Lung (tissue), 12 donors: ENCODE results near the gene PFDN2. TPM values are rescaled to one million over a fixed set of nuclear protein-coding genes. Genes with fewer than 3 reads are reported as not detected.

Source experiments
- ATAC-seq: fragments of 200-7000 bp; cut with Tn5 transposase; one replicate; pipeline ENCODE4 v1.9.1; 2020; ENCODE audit warnings: moderate number of reproducible peaks; ENCODE audit not compliant: insufficient read depth, low FRiP score
- DNase-seq, 3 donors: peaks; one replicate each; pipeline ENCODE4 v3.0.0-alpha.2; 2013 to 2017
- H3K27ac ChIP-seq, 2 donors: one replicate each; pipeline ENCODE4 v1.5.1; 2013; ENCODE audit warnings: mild to moderate bottlenecking in 2 of 2, moderate library complexity in 2 of 2, control low read depth in 1 of 2, inconsistent platforms in 1 of 2, low read depth in 1 of 2, low read length in 1 of 2
- H3K27me3 ChIP-seq, 3 donors: one replicate each; pipeline ENCODE4 v1.5.1; 2013; ENCODE audit warnings: low read length in 2 of 3; ENCODE audit not compliant: control insufficient read depth in 3 of 3, insufficient read depth in 3 of 3
- H3K36me3 ChIP-seq, 4 donors: one replicate each; pipeline ENCODE4 v1.5.1; 2013; ENCODE audit warnings: low read length in 4 of 4, mild to moderate bottlenecking in 1 of 4, moderate library complexity in 1 of 4; ENCODE audit not compliant: control insufficient read depth in 4 of 4, insufficient read depth in 4 of 4
- H3K4me1 ChIP-seq, 5 donors: one replicate each; pipeline ENCODE4 v1.5.1; 2013; ENCODE audit warnings: low read length in 5 of 5, mild to moderate bottlenecking in 2 of 5, moderate library complexity in 1 of 5; ENCODE audit not compliant: control insufficient read depth in 5 of 5, insufficient read depth in 5 of 5
- H3K4me3 ChIP-seq: one replicate; pipeline ENCODE4 v1.5.1; 2013; ENCODE audit warnings: mild to moderate bottlenecking, control low read depth, moderate library complexity
- H3K9ac ChIP-seq, 2 donors: one replicate each; pipeline ENCODE4 v1.5.1; 2013; ENCODE audit warnings: low read length in 2 of 2, control low read depth in 1 of 2; ENCODE audit not compliant: insufficient read depth in 1 of 2
- H3K9me3 ChIP-seq, 4 donors: one replicate each; pipeline ENCODE4 v1.5.1; 2013; ENCODE audit warnings: low read length in 3 of 4, mild to moderate bottlenecking in 1 of 4, moderate library complexity in 1 of 4; ENCODE audit not compliant: control insufficient read depth in 4 of 4, insufficient read depth in 3 of 4
- CTCF ChIP-seq: IDR thresholded peaks from 2 replicates; pipeline ENCODE4 v1.5.1; 2012; ENCODE audit warnings: mild to moderate bottlenecking; ENCODE audit errors: control extremely low read depth, extremely low read depth
- WGBS, 2 donors: extraction: QIAGEN DNeasy Blood & Tissue Kit; methylation state at CpG; one replicate each; pipeline ENCODE4 v1.1.7; 2013; 5-methylcytosine and 5-hydroxymethylcytosine counted together
- polyA plus RNA-seq, 2 donors: library from polyadenylated mRNA; stranded (reverse); fragments of 200-250 nt; gene quantifications; one replicate each; pipeline ENCODE4 v1.2.1, GENCODE V29; 2013
- total RNA-seq, 2 donors: library from RNA; depleted of rRNA in 1 of 2; stranded (reverse); fragments of >200 nt in 1 of 2; gene quantifications; one replicate each; pipeline ENCODE4 v1.2.1, GENCODE V29; 2014 to 2021
- donor health status: control.
- donor health status: control.
- donor health status: Bipolar disorder and iron deficiency.
- donor health status: healthy.
- donor health status: DM: yes; HTN: yes; CAD: no.

PFDN2 gene
- total and polyA plus RNA-seq, 4 donors, result 21.5 to 324 (median 93.5) TPM

GRCh38 chr1:161086457-161086856, 31.4 kb downstream of the PFDN2 start:
- H3K4me1 ChIP-seq, result peaks cover 0 to 16% (median 3%) of the 10 kb centered on the region in 5 donors
- ATAC-seq (no peak), DNase-seq (no peak)
- H3K9ac ChIP-seq, result no peak overlapping the region
- no peaks in the 10 kb centered on the region for H3K9me3 ChIP-seq
- H3K27ac ChIP-seq, result no peak overlapping the region
- H3K4me3 ChIP-seq, result no peak overlapping the region
- TF ChIP-seq CTCF, result no peak
- H3K36me3 ChIP-seq, result no peaks in the 10 kb centered on the region
- 46 to 74% methylated on average over 4 of the region's 4 CpGs for WGBS, 2 donors
- H3K27me3 ChIP-seq, result no peaks in the 10 kb centered on the region

- ATAC-seq, result no peak
- Histone ChIP-seq H3K9me3 (no peaks in the 10 kb centered on the region), H3K36me3 (no peaks in the 10 kb centered on the region), H3K27me3 (no peaks in the 10 kb centered on the region), H3K27ac (peak overlapping the region in 1 of 2 donors; percentile 50), H3K9ac (no peak overlapping the region), H3K4me3 (no peak overlapping the region), H3K4me1 (peaks cover 0 to 15% (median 3%) of the 10 kb centered on the region in 5 donors)
- no peak for DNase-seq
- no peak for TF ChIP-seq CTCF
- WGBS, 2 donors, result 70 to 84% methylated on average over 2 of the region's 2 CpGs
Measured at GRCh38 chr1:161085165-161085564, 32.7 kb downstream of the PFDN2 start.

DNA sequence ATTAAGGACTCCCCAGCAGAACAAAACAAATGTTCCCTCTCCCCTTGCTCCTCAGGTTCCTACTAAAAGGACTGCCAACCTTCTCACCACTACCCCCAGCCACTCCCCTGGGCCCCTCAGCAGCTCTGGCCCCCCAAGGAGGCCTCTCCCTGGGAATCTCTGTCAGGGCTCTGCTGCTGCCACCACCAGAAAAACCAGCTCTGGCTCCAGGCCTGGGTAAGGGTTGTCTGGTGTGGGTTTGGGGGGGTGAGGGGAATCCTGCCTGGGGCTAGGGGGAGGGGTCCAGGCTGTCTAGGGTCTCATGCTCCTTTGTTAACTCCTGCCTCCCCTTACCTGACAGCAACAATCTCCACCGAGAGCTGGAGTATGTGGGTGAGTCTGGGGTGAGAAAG, 33.2 kb downstream of the PFDN2 start:
- Histone ChIP-seq H3K9me3 (peaks cover 0 to 1% (median 0%) of the 10 kb centered on the region in 4 donors), H3K4me3 (no peak overlapping the region), H3K27ac (peak overlapping the region in 1 of 2 donors; percentile 90), H3K9ac (no peak overlapping the region), H3K27me3 (no peaks in the 10 kb centered on the region), H3K36me3 (no peaks in the 10 kb centered on the region), H3K4me1 (peaks cover 0 to 9% (median 3%) of the 10 kb centered on the region in 5 donors)
- peak in 2 of 3 donors; percentile 39 to 44 for DNase-seq
- 90 to 100% methylated on average over 1 of the region's 1 CpG for WGBS, 2 donors
- no peak for ATAC-seq
- no peak for TF ChIP-seq CTCF
